ENCODE data around the gene HIPK2.

- TF ChIP-seq GATA3 (IDR thresholded peaks at IDR 0.05; ENCODE audit: low read depth, low read length): no peak
- TF ChIP-seq GATA2 (IDR thresholded peaks at IDR 0.05; ENCODE audit: low read depth, low read length): no peak
Measured at GRCh38 chr7:139701908-139702307, 75.9 kb downstream of the HIPK2 start.
